Measurements from ENCODE around the gene RASGRF1.

GRCh38 chr15:79006071-79006470 lies 84.5 kb downstream of the RASGRF1 start:
- TF ChIP-seq CTCF (optimal IDR thresholded peaks at IDR 0.05 in 1 of 3, IDR thresholded peaks at IDR 0.05 in 1 of 3, conservative IDR thresholded peaks at IDR 0.05 in 1 of 3; ENCODE audit: extremely low read depth in 1 of 3, insufficient read depth in 2 of 3, low read length in 3 of 3) (no peak), EZH2 (IDR thresholded peaks at IDR 0.05; ENCODE audit: low read length) (no peak)
